Spinal cord (tissue), 10 donors: Measurements from ENCODE around the gene SCN10A. TPM values are rescaled to one million over a fixed set of nuclear protein-coding genes. Genes with fewer than 3 reads are reported as not detected.

ENCODE experiments used
- DNase-seq, 6 donors: peaks; one replicate each; pipeline versions ENCODE4 v3.0.0 to v3.0.0-alpha.2; 2013 to 2015; ENCODE audit warnings: low spot score in 6 of 6, low read depth in 4 of 6
- H3K27ac ChIP-seq: one replicate; pipeline ENCODE4 v1.5.1; 2013; ENCODE audit warnings: low read depth, low read length, control low read depth
- H3K27me3 ChIP-seq: one replicate; pipeline ENCODE4 v1.6.1; 2013; ENCODE audit warnings: low read length; ENCODE audit not compliant: control insufficient read depth, insufficient read depth
- H3K36me3 ChIP-seq: one replicate; pipeline ENCODE4 v1.6.1; 2013; ENCODE audit warnings: low read length; ENCODE audit not compliant: control insufficient read depth, insufficient read depth
- H3K4me1 ChIP-seq: one replicate; pipeline ENCODE4 v1.6.1; 2013; ENCODE audit warnings: low read length; ENCODE audit not compliant: control insufficient read depth, insufficient read depth
- H3K4me3 ChIP-seq: one replicate; pipeline ENCODE4 v1.5.1; 2013; ENCODE audit warnings: low read depth, low read length, control low read depth
- H3K9me3 ChIP-seq: one replicate; pipeline ENCODE4 v1.6.1; 2013; ENCODE audit warnings: low read length; ENCODE audit not compliant: control insufficient read depth, insufficient read depth
- WGBS: methylation state at CpG from one replicate; pipeline ENCODE4 v1.1.5; 2013; ENCODE audit warnings: missing lambda C conversion rate; ENCODE audit not compliant: insufficient coverage; 5-methylcytosine and 5-hydroxymethylcytosine counted together
- polyA plus RNA-seq, 2 donors: library from polyadenylated mRNA; unstranded; fragments of 120-200 nt; gene quantifications; one replicate each; pipeline ENCODE4 v1.2.1, GENCODE V29; 2013; ENCODE audit not compliant: insufficient read length in 2 of 2
- total RNA-seq, 2 donors: library from RNA; depleted of rRNA in 1 of 2; stranded (reverse); fragments of 120-200 nt in 1 of 2; fragments of >200 nt in 1 of 2; gene quantifications; one replicate each; pipeline versions ENCODE4 v1.2.3 to v1.2.4, GENCODE V29; 2013 to 2014
- donor health status: healthy.

Gene SCN10A
- total and polyA plus RNA-seq, 4 donors = 0.03 to 9.2 (median 0.08) TPM

GRCh38 chr3:38651153-38651789, 164.7 kb downstream of the SCN10A start:
- DNase-seq = peak in 4 of 6 donors; percentile 25 to 82 (median 54)
- no peaks in the 10 kb centered on the region for H3K9me3 ChIP-seq
- H3K27me3 ChIP-seq = peaks cover 35% of the 10 kb centered on the region
- peaks cover 25% of the 10 kb centered on the region for H3K4me1 ChIP-seq
- 10% methylated on average over 16 of the region's 19 CpGs for WGBS
- H3K27ac ChIP-seq = no peak overlapping the region
- H3K36me3 ChIP-seq = no peaks in the 10 kb centered on the region
- H3K4me3 ChIP-seq = no peak overlapping the region

GRCh38 chr3:38650248-38650951, 165.6 kb downstream of the SCN10A start:
- no peak for DNase-seq
- WGBS = 67% methylated on average over 9 of the region's 14 CpGs
- H3K4me1 ChIP-seq = peaks cover 21% of the 10 kb centered on the region
- H3K9me3 ChIP-seq = no peaks in the 10 kb centered on the region
- H3K27me3 ChIP-seq = peaks cover 35% of the 10 kb centered on the region
- peak overlapping the region; percentile 26 for H3K4me3 ChIP-seq
- no peak overlapping the region for H3K27ac ChIP-seq
- no peaks in the 10 kb centered on the region for H3K36me3 ChIP-seq

- 1% methylated on average over 76 of the region's 76 CpGs for WGBS
- DNase-seq = peak in 3 of 6 donors; percentile 18 to 66 (median 47)
- no peaks in the 10 kb centered on the region for H3K9me3 ChIP-seq
- peaks cover 38% of the 10 kb centered on the region for H3K27me3 ChIP-seq
- no peak within 1 kb of the TSS for H3K27ac ChIP-seq
- H3K4me3 ChIP-seq = peak within 1 kb of the TSS; percentile 39
- no peaks in the 10 kb centered on the region for H3K36me3 ChIP-seq
- peaks cover 21% of the 10 kb centered on the region for H3K4me1 ChIP-seq
These were observed 166.3 kb downstream of the SCN10A start, which contains the start of gene SCN5A for GRCh38 chr3:38649500-38650247. Gene SCN5A (minus strand): TSS chr3:38649687. CDS start chr3:38633307, 16,380 bp downstream.

- peaks cover 21% of the 10 kb centered on the region for H3K4me1 ChIP-seq
- H3K36me3 ChIP-seq = no peaks in the 10 kb centered on the region
- H3K27me3 ChIP-seq = peaks cover 41% of the 10 kb centered on the region
- 6% methylated on average over 45 of the region's 56 CpGs for WGBS
- peak overlapping the region; percentile 39 for H3K4me3 ChIP-seq
- H3K9me3 ChIP-seq = no peaks in the 10 kb centered on the region
- peak in 1 of 6 donors; percentile 21 for DNase-seq
- H3K27ac ChIP-seq = no peak overlapping the region
These were observed 167.1 kb downstream of the SCN10A start for GRCh38 chr3:38648659-38649499.

DNA sequence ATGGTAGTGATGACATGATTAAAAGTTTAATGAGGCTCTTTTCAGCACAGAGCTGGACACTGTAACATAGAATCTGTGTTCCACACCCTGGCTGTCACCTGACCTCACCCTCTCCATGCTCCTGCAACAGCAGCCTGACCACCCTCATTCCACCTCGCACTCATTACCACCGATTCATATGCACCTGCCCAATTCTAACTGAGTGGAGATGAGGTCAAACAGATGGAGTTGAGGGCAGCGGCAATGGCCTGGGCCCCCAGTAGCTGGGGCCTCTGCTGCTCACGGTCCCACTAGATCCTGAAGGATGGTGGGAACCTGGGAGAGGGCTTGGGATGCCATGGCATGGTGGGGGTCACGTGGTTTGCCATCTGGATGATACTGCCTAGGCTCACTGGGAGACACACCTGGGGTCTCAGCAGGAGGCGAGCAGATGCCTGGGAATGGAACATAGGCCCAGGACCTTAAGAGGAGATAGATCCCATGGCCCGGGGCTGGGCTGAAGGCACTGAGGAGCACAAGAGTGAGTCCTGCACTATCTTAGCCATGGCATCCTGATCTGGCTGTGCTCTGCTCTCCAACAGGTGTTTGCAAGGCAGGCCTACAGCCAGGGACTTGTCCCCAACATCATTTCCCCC, 167.9 kb downstream of the SCN10A start:
- WGBS = 91% methylated on average over 5 of the region's 7 CpGs
- Histone ChIP-seq H3K27me3 (peaks cover 38% of the 10 kb centered on the region), H3K4me3 (no peak overlapping the region)

DNA sequence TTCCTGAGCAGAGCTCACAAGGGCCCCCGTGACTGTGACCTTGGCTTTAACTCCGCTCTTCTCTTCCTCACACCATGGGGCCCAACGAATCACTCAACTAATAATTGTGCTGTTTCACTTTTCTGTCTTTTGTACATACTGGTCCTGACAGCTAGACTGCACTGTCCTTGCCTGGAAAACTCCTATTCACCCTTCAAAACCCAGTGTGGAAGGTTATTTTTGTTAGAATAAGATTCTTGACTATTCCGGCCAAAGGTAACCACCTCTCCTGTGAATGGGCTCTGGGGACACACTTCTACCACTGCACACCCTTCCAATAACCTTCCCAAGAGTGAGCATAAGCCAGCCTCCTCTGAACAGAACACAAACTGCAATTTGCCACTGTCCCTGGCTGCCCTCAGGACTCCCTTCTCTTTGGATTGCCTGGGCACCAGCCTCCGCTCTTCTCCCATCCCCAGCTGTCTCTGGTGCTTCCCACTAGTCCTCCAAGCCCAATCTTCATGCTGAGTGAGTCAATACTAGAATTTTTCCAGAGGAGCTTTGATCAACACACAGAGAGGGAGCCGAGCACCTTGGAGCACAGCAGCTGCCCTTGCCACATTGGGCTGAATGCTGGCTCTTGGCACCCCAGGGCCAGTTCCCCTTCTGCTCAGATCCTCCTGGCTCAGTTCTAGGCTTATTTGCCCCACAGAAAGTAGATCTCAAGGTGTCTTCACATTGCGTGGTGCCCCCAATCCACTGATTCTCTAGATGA, 168.6 kb downstream of the SCN10A start:
- peaks cover 36% of the 10 kb centered on the region for H3K27me3 ChIP-seq
- H3K4me1 ChIP-seq = peaks cover 21% of the 10 kb centered on the region
- no peak overlapping the region for H3K27ac ChIP-seq
- no peaks in the 10 kb centered on the region for H3K36me3 ChIP-seq
- WGBS = 90% methylated on average over 5 of the region's 7 CpGs
- no peak for DNase-seq
- no peaks in the 10 kb centered on the region for H3K9me3 ChIP-seq
- H3K4me3 ChIP-seq = no peak overlapping the region

More for the DNA sequence above, 167.9 kb downstream of the SCN10A start:
- Histone ChIP-seq H3K27ac (no peak overlapping the region), H3K4me1 (peaks cover 21% of the 10 kb centered on the region), H3K36me3 (no peaks in the 10 kb centered on the region), H3K9me3 (no peaks in the 10 kb centered on the region)
- DNase-seq = no peak

Other genes starting within 250 kb of the SCN10A start
- gene SCN5A, start 166.5 kb downstream of the SCN10A start, total RNA-seq = 1 to 10 TPM; 1.8 to 2.4 TPM
- 1 to 10 TPM; 1.6 to 2.0 TPM for gene SCN5A, start 166.5 kb downstream of the SCN10A start, polyA plus RNA-seq
- gene SCN11A, start 235.7 kb upstream of the SCN10A start, total RNA-seq = 10 to 100 TPM in 1 of 2 donors, 1 to 10 TPM in 1; 1.0 to 44.3 TPM
- under 1 TPM; 0.81 to 0.86 TPM for gene SCN11A, start 235.7 kb upstream of the SCN10A start, polyA plus RNA-seq
- 10 to 100 TPM; 51.6 to 73.2 TPM for gene WDR48, start 235.8 kb upstream of the SCN10A start, total RNA-seq
- gene WDR48, start 235.8 kb upstream of the SCN10A start, polyA plus RNA-seq = 10 to 100 TPM; 56.2 to 71.4 TPM